Glutamatergic neuron (in vitro differentiated cells): Measurements from ENCODE around the gene PPP1R1B. TPM values are rescaled to one million over a fixed set of nuclear protein-coding genes. Genes with fewer than 3 reads are reported as not detected.
A peak's percentile ranks its signal among the peaks of the same experiment; 100 is the strongest.
"Not testable (repeated sequence)": the region's sequence is repeated elsewhere in the genome, so short reads cannot be mapped to it uniquely, and the experiment has no call there.

Experiments used
- DNase-seq: peaks from one replicate; pipeline ENCODE4 v3.0.0; 2022
- H3K27ac Mint-ChIP-seq: one replicate; pipeline ENCODE4 v1.8.0; 2020; ENCODE audit warnings: mild to moderate bottlenecking, mixed read lengths, inconsistent platforms; ENCODE audit not compliant: unreplicated experiment
- H3K27me3 Mint-ChIP-seq: one replicate; pipeline ENCODE4 v1.8.0; 2020; ENCODE audit warnings: mild to moderate bottlenecking, moderate library complexity, mixed read lengths, inconsistent platforms; ENCODE audit not compliant: unreplicated experiment
- H3K36me3 Mint-ChIP-seq: one replicate; pipeline ENCODE4 v1.8.0; 2020; ENCODE audit warnings: mild to moderate bottlenecking, mixed read lengths, inconsistent platforms; ENCODE audit not compliant: unreplicated experiment
- H3K4me1 Mint-ChIP-seq: one replicate; pipeline ENCODE4 v1.8.0; 2020; ENCODE audit warnings: mild to moderate bottlenecking, low read depth, mixed read lengths, inconsistent platforms; ENCODE audit not compliant: unreplicated experiment
- H3K4me3 Mint-ChIP-seq: one replicate; pipeline ENCODE4 v1.8.0; 2020; ENCODE audit warnings: mild to moderate bottlenecking, mixed read lengths, inconsistent platforms; ENCODE audit not compliant: unreplicated experiment
- H3K9me3 Mint-ChIP-seq: one replicate; pipeline ENCODE4 v1.8.0; 2020; ENCODE audit warnings: mild to moderate bottlenecking, moderate library complexity, mixed read lengths, inconsistent platforms; ENCODE audit not compliant: unreplicated experiment
- total RNA-seq: library from RNA; stranded (reverse); fragmentation: NEBNext Ultra II Directional; extraction: Animal tissue kit (Norgen Biotek cat#: 25700); gene quantifications from one replicate; pipeline ENCODE4 v1.2.1, GENCODE V29; 2021; ENCODE audit not compliant: unreplicated experiment
- TF ChIP-seq, protein P1 (sequence below): fragments of 200-600 bp; sonication (generic); IDR thresholded peaks from one replicate; pipeline ENCODE4 v1.5.0; 2021; ENCODE audit not compliant: partially characterized antibody, unreplicated experiment

The PPP1R1B gene
- total RNA-seq, 1 donor from 2014 or later: not detected

DNA sequence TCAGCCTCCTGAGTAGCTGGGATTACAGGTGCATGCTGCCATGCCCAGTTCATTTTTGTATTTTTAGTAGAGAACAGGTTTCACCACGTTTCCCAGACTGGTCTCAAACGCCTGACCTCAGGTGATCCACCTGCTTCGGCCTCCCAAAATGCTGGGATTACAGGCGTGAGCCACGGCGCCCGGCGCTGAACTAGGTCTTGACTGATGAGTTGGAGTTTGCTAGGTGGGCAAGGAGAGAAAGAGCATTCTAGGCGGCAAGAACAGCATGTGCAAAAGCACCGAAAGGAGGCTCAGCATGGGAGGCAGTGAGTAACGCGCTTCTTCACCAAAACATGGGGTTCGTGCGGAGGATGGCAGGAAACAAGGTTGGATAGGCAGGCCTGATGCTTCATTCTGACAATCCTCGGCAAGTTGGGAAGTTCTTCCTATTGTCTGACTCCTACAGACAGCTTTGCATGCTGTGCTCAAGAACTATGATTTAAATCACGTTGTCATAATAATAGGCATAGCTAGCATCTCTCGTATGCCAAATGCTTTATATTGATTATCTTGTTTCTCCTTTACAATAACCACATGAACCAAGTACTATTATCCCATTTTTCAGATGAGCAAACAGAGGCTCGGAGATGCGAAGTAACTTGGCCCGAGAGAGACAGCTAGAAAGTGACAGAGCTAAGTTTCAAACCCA is 45.5 kb upstream of the PPP1R1B start:
- Mint-ChIP-seq H3K27me3 (peaks cover 2% of the 10 kb centered on the region), H3K4me1 (no peaks in the 10 kb centered on the region), H3K27ac (no peak overlapping the region), H3K4me3 (no peak overlapping the region), H3K36me3 (no peaks in the 10 kb centered on the region), H3K9me3 (no peaks in the 10 kb centered on the region)
- no peak for DNase-seq
- TF ChIP-seq, protein P1, sequence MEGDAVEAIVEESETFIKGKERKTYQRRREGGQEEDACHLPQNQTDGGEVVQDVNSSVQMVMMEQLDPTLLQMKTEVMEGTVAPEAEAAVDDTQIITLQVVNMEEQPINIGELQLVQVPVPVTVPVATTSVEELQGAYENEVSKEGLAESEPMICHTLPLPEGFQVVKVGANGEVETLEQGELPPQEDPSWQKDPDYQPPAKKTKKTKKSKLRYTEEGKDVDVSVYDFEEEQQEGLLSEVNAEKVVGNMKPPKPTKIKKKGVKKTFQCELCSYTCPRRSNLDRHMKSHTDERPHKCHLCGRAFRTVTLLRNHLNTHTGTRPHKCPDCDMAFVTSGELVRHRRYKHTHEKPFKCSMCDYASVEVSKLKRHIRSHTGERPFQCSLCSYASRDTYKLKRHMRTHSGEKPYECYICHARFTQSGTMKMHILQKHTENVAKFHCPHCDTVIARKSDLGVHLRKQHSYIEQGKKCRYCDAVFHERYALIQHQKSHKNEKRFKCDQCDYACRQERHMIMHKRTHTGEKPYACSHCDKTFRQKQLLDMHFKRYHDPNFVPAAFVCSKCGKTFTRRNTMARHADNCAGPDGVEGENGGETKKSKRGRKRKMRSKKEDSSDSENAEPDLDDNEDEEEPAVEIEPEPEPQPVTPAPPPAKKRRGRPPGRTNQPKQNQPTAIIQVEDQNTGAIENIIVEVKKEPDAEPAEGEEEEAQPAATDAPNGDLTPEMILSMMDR: no peak

DNA sequence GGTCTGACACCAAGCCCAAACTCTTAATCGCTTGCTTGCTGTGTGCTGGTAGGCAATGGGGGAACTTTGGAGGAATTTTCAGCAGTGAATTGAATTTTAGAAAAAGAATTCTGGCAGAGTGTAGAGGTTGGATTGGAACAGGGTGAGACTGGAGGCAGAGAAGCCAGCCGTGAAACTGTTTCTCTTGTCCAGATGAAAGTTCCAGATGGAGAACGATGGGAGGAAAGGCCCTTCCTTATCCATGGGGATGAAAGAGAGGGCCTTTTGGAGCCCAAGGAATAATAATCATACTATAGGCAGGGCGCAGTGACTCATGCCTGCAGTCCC is 45.0 kb upstream of the PPP1R1B start:
- Mint-ChIP-seq H3K27ac (no peak overlapping the region), H3K9me3 (no peaks in the 10 kb centered on the region), H3K4me1 (no peaks in the 10 kb centered on the region), H3K27me3 (peaks cover 2% of the 10 kb centered on the region), H3K36me3 (no peaks in the 10 kb centered on the region), H3K4me3 (no peak overlapping the region)
- TF ChIP-seq, protein P1: no peak
- no peak for DNase-seq

DNA sequence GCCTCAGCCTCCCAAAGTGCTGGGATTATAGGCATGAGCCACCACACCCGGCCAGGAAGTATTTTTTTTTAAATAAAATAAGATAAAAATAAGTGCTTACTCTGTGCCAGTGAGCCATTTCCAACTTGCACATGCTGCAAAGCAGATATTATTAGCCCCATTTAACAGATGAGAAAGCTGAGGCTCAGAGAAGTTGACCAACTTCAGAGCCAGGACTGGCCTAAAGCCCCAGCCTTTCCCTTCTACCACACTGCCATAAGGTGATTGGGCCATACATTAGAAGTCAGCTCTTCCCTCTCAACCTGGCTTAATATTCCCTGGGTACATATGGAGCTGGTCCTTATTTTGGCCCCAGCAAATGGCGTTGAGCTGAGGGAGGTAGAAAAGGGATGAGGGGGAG is 44.1 kb upstream of the PPP1R1B start:
- TF ChIP-seq, protein P1: no peak
- Mint-ChIP-seq H3K9me3 (no peaks in the 10 kb centered on the region), H3K4me1 (no peaks in the 10 kb centered on the region), H3K4me3 (no peak overlapping the region), H3K27me3 (peaks cover 2% of the 10 kb centered on the region), H3K36me3 (no peaks in the 10 kb centered on the region), H3K27ac (no peak overlapping the region)
- DNase-seq: no peak

DNA sequence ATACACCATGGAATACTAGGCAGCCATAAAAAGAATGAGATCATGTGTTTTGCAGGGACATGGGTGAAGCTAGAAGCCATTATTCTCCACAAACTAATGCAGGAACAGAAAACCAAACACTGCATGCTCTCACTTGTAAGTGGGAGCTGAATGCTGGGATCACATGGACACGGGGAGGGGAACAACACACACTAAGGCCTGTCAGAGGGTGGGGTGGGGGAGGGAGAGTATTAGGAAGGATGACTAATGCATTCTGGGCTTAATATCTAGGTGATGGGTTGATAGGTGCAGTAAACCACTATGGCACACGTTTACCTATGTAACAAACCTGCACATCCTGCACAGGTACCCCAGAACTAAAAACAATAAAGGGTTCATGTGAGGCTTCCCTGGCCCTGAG is 36.6 kb upstream of the PPP1R1B start:
- H3K4me1 Mint-ChIP-seq: peaks cover 20% of the 10 kb centered on the region
- H3K4me3 Mint-ChIP-seq, H3K27me3 Mint-ChIP-seq, H3K36me3 Mint-ChIP-seq, DNase-seq, H3K9me3 Mint-ChIP-seq, H3K27ac Mint-ChIP-seq: not testable (repeated sequence)

DNA sequence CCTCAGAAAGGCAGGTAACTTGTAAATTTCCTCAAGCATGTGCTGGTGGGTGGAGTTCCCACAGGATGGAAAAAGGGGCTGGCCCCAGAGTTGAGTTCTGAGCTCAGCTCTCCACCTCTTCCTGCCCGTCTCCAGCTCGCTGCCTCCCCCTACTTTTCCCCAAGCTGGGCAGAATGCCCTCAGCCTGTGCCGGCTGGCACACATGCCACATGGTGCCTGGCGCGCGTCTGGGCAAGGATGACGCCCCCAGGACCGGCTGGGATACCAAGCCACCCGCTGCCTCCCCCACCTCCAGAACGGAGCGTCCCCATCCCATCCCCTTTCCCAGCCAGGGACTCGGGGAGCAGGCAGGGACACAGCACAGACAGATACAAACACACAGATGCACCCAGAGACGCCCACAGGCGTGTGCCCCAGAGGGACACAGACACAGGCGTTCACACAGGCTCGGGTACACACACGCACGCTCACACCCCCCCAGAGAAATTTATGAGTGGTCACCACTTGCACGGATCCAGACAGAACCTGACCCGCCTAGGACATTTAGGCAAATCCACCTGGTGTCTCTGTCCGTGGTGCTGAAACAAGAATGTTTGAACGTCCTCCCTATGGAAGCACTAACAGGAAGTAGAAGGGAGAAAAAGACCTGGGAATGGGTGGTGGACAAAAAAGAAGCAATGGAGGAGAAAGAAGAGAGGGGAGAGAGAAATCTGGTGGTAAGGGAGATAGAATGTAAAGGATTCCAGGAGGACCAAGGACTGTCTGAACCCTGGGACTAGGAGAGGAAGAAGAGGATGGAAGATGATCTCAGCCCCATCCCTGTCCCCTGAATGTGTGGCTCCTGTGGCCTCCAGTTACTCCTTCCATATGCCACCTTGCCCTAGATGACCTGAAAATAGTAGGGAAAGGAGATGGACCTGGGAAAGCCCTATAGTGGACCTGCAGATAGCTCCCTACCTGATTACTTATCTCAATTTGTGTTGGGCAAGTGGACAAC is 34.5 kb upstream of the PPP1R1B start:
- no peak overlapping the region for H3K27ac Mint-ChIP-seq
- DNase-seq: no peak
- H3K4me1 Mint-ChIP-seq: peaks cover 30% of the 10 kb centered on the region
- TF ChIP-seq, protein P1: no peak
- H3K4me3 Mint-ChIP-seq: peak overlapping the region; percentile 2
- H3K9me3 Mint-ChIP-seq: peaks cover 12% of the 10 kb centered on the region
- peaks cover 16% of the 10 kb centered on the region for H3K27me3 Mint-ChIP-seq
- no peaks in the 10 kb centered on the region for H3K36me3 Mint-ChIP-seq
